CD4-positive, alpha-beta memory T cell (primary cell): Measurements from ENCODE around the gene ZNF23. TPM values are rescaled to one million over a fixed set of nuclear protein-coding genes. Genes with fewer than 3 reads are reported as not detected.

Source experiments
- CTCF ChIA-PET: fragments of 350-600 bp; sonication (Branson Sonifier 250); formaldehyde crosslinking; loops from one replicate; lab custom pipeline; 2021; ENCODE audit warnings: inconsistent platforms; ENCODE audit not compliant: partially characterized antibody; lab: Charles Lee
- POLR2A ChIA-PET: fragments of 350-600 bp; sonication (Branson Sonifier 250); formaldehyde crosslinking; loops from one replicate; lab custom pipeline; 2021; ENCODE audit not compliant: partially characterized antibody; lab: Charles Lee
- DNase-seq, 5 donors: peaks; one replicate each; pipeline versions ENCODE4 v3.0.0 to v3.0.0-alpha.2; 2020 to 2022; ENCODE audit warnings: mixed read lengths in 1 of 5
- H3K27ac ChIP-seq: one replicate; pipeline ENCODE4 v1.7.0; 2013; ENCODE audit warnings: low read depth, low read length
- H3K27me3 ChIP-seq: 2 replicates; pipeline ENCODE4 v1.7.0; 2013; ENCODE audit warnings: mild to moderate bottlenecking, low read length, moderate library complexity; ENCODE audit not compliant: insufficient read depth
- H3K36me3 ChIP-seq: 2 replicates; pipeline ENCODE4 v1.7.0; 2013; ENCODE audit warnings: mild to moderate bottlenecking, low read length, moderate library complexity; ENCODE audit not compliant: insufficient read depth
- H3K4me1 ChIP-seq: 2 replicates; pipeline ENCODE4 v1.7.0; 2013; ENCODE audit warnings: mild to moderate bottlenecking, low read length, moderate library complexity; ENCODE audit not compliant: insufficient read depth
- H3K4me3 ChIP-seq, 2 donors: one replicate each; pipeline ENCODE4 v1.7.0; 2013; ENCODE audit warnings: low read length in 2 of 2, mild to moderate bottlenecking in 1 of 2
- H3K9me3 ChIP-seq, 2 donors: one replicate each; pipeline ENCODE4 v1.7.0; 2013; ENCODE audit warnings: low read length in 2 of 2, control low read depth in 1 of 2; ENCODE audit not compliant: control insufficient read depth in 1 of 2
- H3K27ac Mint-ChIP-seq, 7 donors: one replicate each; pipeline ENCODE4 v1.8.0; 2020 to 2021; ENCODE audit warnings: mixed read lengths in 7 of 7, mild to moderate bottlenecking in 6 of 7, inconsistent platforms in 3 of 7, moderate library complexity in 3 of 7
- H3K27me3 Mint-ChIP-seq, 2 donors: one replicate each; pipeline ENCODE4 v1.8.0; 2020 to 2021; ENCODE audit warnings: mixed read lengths in 2 of 2
- H3K36me3 Mint-ChIP-seq, 2 donors: one replicate each; pipeline ENCODE4 v1.8.0; 2020 to 2021; ENCODE audit warnings: mixed read lengths in 2 of 2, inconsistent platforms in 1 of 2, mild to moderate bottlenecking in 1 of 2
- H3K4me1 Mint-ChIP-seq, 4 donors: one replicate each; pipeline ENCODE4 v1.8.0; 2020 to 2021; ENCODE audit warnings: mixed read lengths in 4 of 4, mild to moderate bottlenecking in 1 of 4
- H3K4me3 Mint-ChIP-seq, 8 donors: one replicate each; pipeline ENCODE4 v1.8.0; 2020 to 2021; ENCODE audit warnings: mixed read lengths in 8 of 8, mild to moderate bottlenecking in 7 of 8, moderate library complexity in 6 of 8, inconsistent platforms in 3 of 8
- H3K9me3 Mint-ChIP-seq, 8 donors: one replicate each; pipeline ENCODE4 v1.8.0; 2020 to 2021; ENCODE audit warnings: mixed read lengths in 8 of 8, mild to moderate bottlenecking in 5 of 8, inconsistent platforms in 3 of 8, moderate library complexity in 1 of 8
- intact Hi-C: fragments of 100-400 bp; cut with micrococcal nuclease; formaldehyde crosslinking; loops from one replicate; pipeline ENCODE4 v1.15.1; 2023
- polyA plus RNA-seq, 2 donors: library from polyadenylated mRNA; unstranded; fragments of 300-500 nt; fragmentation: Illumina TruSeq; gene quantifications; one replicate each; pipeline ENCODE4 v1.2.3, GENCODE V29; 2021
- total RNA-seq, 2 experiments: library from RNA; stranded (reverse); gene quantifications; one replicate each; pipeline ENCODE4 v1.2.3, GENCODE V29; 2021

The ZNF23 gene
- total and polyA plus RNA-seq, 4 experiments from 2014 or later = 5.5 to 16.2 (median 10.4) TPM

GRCh38 chr16:71412270-71413160 lies 49.5 kb downstream of the ZNF23 start:
- no peaks in the 10 kb centered on the region for H3K36me3 ChIP-seq
- H3K27me3 ChIP-seq = no peaks in the 10 kb centered on the region
- H3K4me3 ChIP-seq = no peak overlapping the region
- peak overlapping the region in 1 of 8 donors; percentile 20 for H3K4me3 Mint-ChIP-seq
- peak; percentile 49 to 63 (median 56) for DNase-seq
- H3K27ac ChIP-seq = no peak overlapping the region
- no peaks in the 10 kb centered on the region for H3K9me3 ChIP-seq
- H3K27me3 Mint-ChIP-seq = peaks cover 30 to 38% of the 10 kb centered on the region in 2 donors
- H3K4me1 Mint-ChIP-seq = peaks cover 6 to 19% (median 9%) of the 10 kb centered on the region in 4 donors
- intact Hi-C loops = loop anchor here (1.0 kb wide), 2 partner anchors 87 to 125 kb away; no protein-coding TSS in a partner anchor
- CTCF ChIA-PET = interaction anchor here (0.5 to 9.9 kb wide), 22 partner anchors 9 to 544 kb away, joined by 3 to 183 read pairs (median 3); no protein-coding TSS in a partner anchor
- no peaks in the 10 kb centered on the region for H3K9me3 Mint-ChIP-seq
- POLR2A ChIA-PET = interaction anchor here (0.6 to 1.0 kb wide), 2 partner anchors 14 to 87 kb away, joined by 3 read pairs; no protein-coding TSS in a partner anchor
- no peaks in the 10 kb centered on the region for H3K36me3 Mint-ChIP-seq
- H3K4me1 ChIP-seq = peaks cover 11% of the 10 kb centered on the region
- no peak overlapping the region for H3K27ac Mint-ChIP-seq

GRCh38 chr16:71410146-71410545 lies 51.9 kb downstream of the ZNF23 start:
- no peaks in the 10 kb centered on the region for H3K9me3 ChIP-seq
- H3K4me3 Mint-ChIP-seq = no peak overlapping the region
- peaks cover 14 to 33% (median 24%) of the 10 kb centered on the region in 4 donors for H3K4me1 Mint-ChIP-seq
- ChIA-PET CTCF (interaction anchor here (0.9 to 9.9 kb wide), 7 partner anchors 10 to 200 kb away, joined by 3 to 183 read pairs (median 3); no protein-coding TSS in a partner anchor), POLR2A (no interaction called here)
- no peaks in the 10 kb centered on the region for H3K36me3 ChIP-seq
- peaks cover 28 to 35% of the 10 kb centered on the region in 2 donors for H3K27me3 Mint-ChIP-seq
- no peaks in the 10 kb centered on the region for H3K36me3 Mint-ChIP-seq
- no peak overlapping the region for H3K27ac Mint-ChIP-seq
- no peak for DNase-seq
- H3K27ac ChIP-seq = no peak overlapping the region
- H3K4me1 ChIP-seq = peaks cover 25% of the 10 kb centered on the region
- intact Hi-C loops = no loop called here
- H3K4me3 ChIP-seq = no peak overlapping the region
- no peaks in the 10 kb centered on the region for H3K27me3 ChIP-seq
- H3K9me3 Mint-ChIP-seq = peaks cover 0 to 3% (median 0%) of the 10 kb centered on the region in 8 donors

DNA sequence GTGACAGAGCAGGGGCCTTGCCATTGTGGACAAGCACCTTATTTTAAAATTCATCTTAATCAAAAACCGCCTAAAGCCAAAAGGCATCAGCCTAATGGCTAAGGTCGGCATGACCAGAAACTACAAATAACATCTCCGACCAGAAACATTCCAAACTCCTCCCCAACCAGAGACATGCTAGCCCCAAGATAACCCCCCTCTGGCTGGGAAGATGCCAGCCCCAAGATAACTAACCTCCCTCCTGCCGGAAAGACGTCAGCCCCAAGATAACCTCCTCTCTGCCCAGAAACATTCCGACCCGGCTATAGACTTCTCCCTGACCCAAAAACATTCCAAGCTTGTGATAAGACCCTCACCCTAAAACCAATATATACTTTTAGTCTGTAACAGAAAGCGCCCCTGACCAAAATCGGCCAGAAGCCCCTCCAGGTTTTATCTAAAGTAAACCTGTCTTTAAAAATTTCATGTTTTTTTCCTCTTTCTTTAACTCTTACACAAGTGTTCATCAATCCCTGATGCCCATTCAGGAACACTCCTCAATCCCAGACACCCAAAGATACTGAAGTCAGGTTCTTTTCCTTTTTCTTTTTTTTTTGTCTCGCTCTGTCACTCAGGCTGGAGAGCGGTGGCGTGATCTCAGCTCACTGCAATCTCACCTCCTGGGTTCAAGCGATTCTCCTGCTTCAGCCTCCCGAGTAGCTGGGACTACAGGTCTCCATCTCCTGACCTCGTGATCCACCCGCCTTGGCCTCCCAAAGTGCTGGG lies 52.9 kb downstream of the ZNF23 start:
- Mint-ChIP-seq H3K4me1 (peaks cover 14 to 33% (median 24%) of the 10 kb centered on the region in 4 donors), H3K27ac (peak overlapping the region in 1 of 7 donors; percentile 76), H3K9me3 (peaks cover 0 to 10% (median 2%) of the 10 kb centered on the region in 8 donors), H3K4me3 (no peak overlapping the region), H3K36me3 (peaks cover 0 to 3% of the 10 kb centered on the region in 2 donors), H3K27me3 (peaks cover 28 to 36% of the 10 kb centered on the region in 2 donors)
- no peak for DNase-seq
- Histone ChIP-seq H3K27me3 (no peaks in the 10 kb centered on the region), H3K9me3 (no peaks in the 10 kb centered on the region), H3K27ac (no peak overlapping the region), H3K4me1 (peaks cover 25% of the 10 kb centered on the region), H3K4me3 (no peak overlapping the region), H3K36me3 (no peaks in the 10 kb centered on the region)
- intact Hi-C loops = no loop called here
- ChIA-PET CTCF (interaction anchor here (1.0 to 9.9 kb wide), 3 partner anchors 31 to 90 kb away, joined by 3 to 183 read pairs (median 3); no protein-coding TSS in a partner anchor), POLR2A (no interaction called here)

GRCh38 chr16:71408536-71408935 lies 53.5 kb downstream of the ZNF23 start:
- no peak for DNase-seq
- intact Hi-C loops = no loop called here
- peaks cover 25% of the 10 kb centered on the region for H3K4me1 ChIP-seq
- no peaks in the 10 kb centered on the region for H3K9me3 ChIP-seq
- Mint-ChIP-seq H3K36me3 (peaks cover 0 to 5% of the 10 kb centered on the region in 2 donors), H3K27me3 (peaks cover 30 to 36% of the 10 kb centered on the region in 2 donors), H3K27ac (no peak overlapping the region), H3K4me1 (peaks cover 14 to 33% (median 24%) of the 10 kb centered on the region in 4 donors), H3K4me3 (no peak overlapping the region), H3K9me3 (peaks cover 0 to 12% (median 3%) of the 10 kb centered on the region in 8 donors)
- no peak overlapping the region for H3K27ac ChIP-seq
- no peaks in the 10 kb centered on the region for H3K27me3 ChIP-seq
- POLR2A ChIA-PET = no interaction called here
- no peaks in the 10 kb centered on the region for H3K36me3 ChIP-seq
- CTCF ChIA-PET = interaction anchor here (9.9 kb wide), 1 partner anchor 91 kb away, joined by 183 read pairs; no protein-coding TSS in a partner anchor
- no peak overlapping the region for H3K4me3 ChIP-seq

- H3K4me1 Mint-ChIP-seq = peaks cover 12 to 31% (median 23%) of the 10 kb centered on the region in 4 donors
- H3K36me3 ChIP-seq = no peaks in the 10 kb centered on the region
- H3K4me1 ChIP-seq = peaks cover 24% of the 10 kb centered on the region
- H3K9me3 ChIP-seq = no peaks in the 10 kb centered on the region
- peaks cover 28 to 35% of the 10 kb centered on the region in 2 donors for H3K27me3 Mint-ChIP-seq
- intact Hi-C loops = no loop called here
- ChIA-PET POLR2A (no interaction called here), CTCF (interaction anchor here (1.4 to 9.9 kb wide), 2 partner anchors 10 to 92 kb away, joined by 4 to 183 read pairs; no protein-coding TSS in a partner anchor)
- peak overlapping the region in 2 of 8 donors; percentile 30 to 36 for H3K4me3 Mint-ChIP-seq
- peaks cover 0 to 5% of the 10 kb centered on the region in 2 donors for H3K36me3 Mint-ChIP-seq
- no peaks in the 10 kb centered on the region for H3K27me3 ChIP-seq
- H3K4me3 ChIP-seq = no peak overlapping the region
- H3K27ac ChIP-seq = no peak overlapping the region
- H3K9me3 Mint-ChIP-seq = peaks cover 0 to 12% (median 4%) of the 10 kb centered on the region in 8 donors
- peak overlapping the region in 2 of 7 donors; percentile 8 to 48 for H3K27ac Mint-ChIP-seq
- no peak for DNase-seq
These were observed 54.3 kb downstream of the ZNF23 start for GRCh38 chr16:71407731-71408130.

DNA sequence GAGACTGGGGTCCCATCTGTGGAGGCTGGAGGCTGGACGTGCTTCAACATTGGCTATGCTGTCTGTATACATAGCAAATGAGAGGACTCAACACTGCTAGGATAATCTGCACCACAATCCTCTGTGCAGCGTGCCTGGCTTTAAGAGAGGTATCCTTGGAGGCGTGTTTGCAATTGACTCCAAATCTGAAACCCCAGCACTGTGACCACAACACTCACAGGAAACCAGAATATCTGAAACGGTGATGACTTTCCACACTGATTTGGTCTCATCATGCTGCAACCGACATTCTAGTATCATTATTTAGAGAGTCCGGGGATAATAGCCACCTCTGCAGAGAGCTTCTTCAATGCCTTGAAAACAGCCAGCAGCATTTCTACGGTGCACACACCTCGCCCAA lies 55.3 kb downstream of the ZNF23 start:
- peaks cover 0 to 5% of the 10 kb centered on the region in 2 donors for H3K36me3 Mint-ChIP-seq
- no peaks in the 10 kb centered on the region for H3K9me3 ChIP-seq
- H3K9me3 Mint-ChIP-seq = peaks cover 0 to 12% (median 4%) of the 10 kb centered on the region in 8 donors
- H3K27me3 ChIP-seq = no peaks in the 10 kb centered on the region
- H3K27me3 Mint-ChIP-seq = peaks cover 32 to 35% of the 10 kb centered on the region in 2 donors
- no peak overlapping the region for H3K27ac ChIP-seq
- ChIA-PET CTCF (interaction anchor here (1.4 to 9.9 kb wide), 3 partner anchors 11 to 204 kb away, joined by 4 to 183 read pairs (median 5); no protein-coding TSS in a partner anchor), POLR2A (no interaction called here)
- H3K4me3 ChIP-seq = no peak overlapping the region
- H3K4me3 Mint-ChIP-seq = peak overlapping the region in 1 of 8 donors; percentile 6
- intact Hi-C loops = no loop called here
- no peaks in the 10 kb centered on the region for H3K36me3 ChIP-seq
- H3K27ac Mint-ChIP-seq = no peak overlapping the region
- DNase-seq = no peak
- peaks cover 18% of the 10 kb centered on the region for H3K4me1 ChIP-seq
- peaks cover 10 to 24% (median 21%) of the 10 kb centered on the region in 4 donors for H3K4me1 Mint-ChIP-seq
